Smooth muscle cell (in vitro differentiated cells): ENCODE results near the gene NPBWR2. TPM values are rescaled to one million over a fixed set of nuclear protein-coding genes. Genes with fewer than 3 reads are reported as not detected.
"Not testable (repeated sequence)": the region's sequence is repeated elsewhere in the genome, so short reads cannot be mapped to it uniquely, and the experiment has no call there.

Experiments used
- DNase-seq: peaks from one replicate; lab custom pipeline; 2025; ENCODE audit not compliant: unreplicated experiment; lab: John Stamatoyannopoulos, UW
- H2AFZ ChIP-seq: fragments of 200-600 bp; sonication (generic); 2 replicates; pipeline ENCODE4 v1.6.0; 2016; ENCODE audit warnings: antibody characterized with exemption, low read depth, mild to moderate bottlenecking
- H3F3A ChIP-seq: fragments of 200-600 bp; sonication (generic); 2 replicates; pipeline ENCODE4 v1.6.0; 2017; ENCODE audit warnings: antibody characterized with exemption, low read depth
- H3K27ac ChIP-seq: fragments of 200-600 bp; sonication (generic); 2 replicates; pipeline ENCODE4 v1.5.1; 2016; ENCODE audit warnings: low read depth, mild to moderate bottlenecking
- H3K27me3 ChIP-seq: fragments of 200-600 bp; sonication (generic); 2 replicates; pipeline ENCODE4 v1.6.1; 2016; ENCODE audit warnings: low read depth, mild to moderate bottlenecking
- H3K36me3 ChIP-seq: fragments of 200-600 bp; sonication (generic); 2 replicates; pipeline ENCODE4 v1.5.1; 2016; ENCODE audit warnings: low read depth
- H3K4me1 ChIP-seq: fragments of 200-600 bp; sonication (generic); 2 replicates; pipeline ENCODE4 v1.5.1; 2016; ENCODE audit warnings: low read depth
- H3K4me2 ChIP-seq: fragments of 200-600 bp; sonication (generic); 2 replicates; pipeline ENCODE4 v1.6.0; 2016; ENCODE audit warnings: mild to moderate bottlenecking
- H3K4me3 ChIP-seq: fragments of 200-600 bp; sonication (generic); 2 replicates; pipeline ENCODE4 v1.5.1; 2016; ENCODE audit warnings: mild to moderate bottlenecking
- H3K79me2 ChIP-seq: fragments of 200-600 bp; sonication (generic); 2 replicates; pipeline ENCODE4 v1.6.0; 2016; ENCODE audit warnings: low read depth, mild to moderate bottlenecking
- H3K9ac ChIP-seq: fragments of 200-600 bp; sonication (generic); 2 replicates; pipeline ENCODE4 v1.6.0; 2016; ENCODE audit warnings: low read depth
- H3K9me3 ChIP-seq: fragments of 200-600 bp; sonication (generic); replicated peaks from 2 replicates; pipeline ENCODE4 v1.5.1; 2016; ENCODE audit warnings: low read depth
- H4K20me1 ChIP-seq: fragments of 200-600 bp; sonication (generic); 2 replicates; pipeline ENCODE4 v1.6.0; 2016; ENCODE audit warnings: low read depth
- WGBS: methylation state at CpG from one replicate; pipeline ENCODE4 v1.1.7; 2016; ENCODE audit warnings: low lambda C conversion rate; 5-methylcytosine and 5-hydroxymethylcytosine counted together
- polyA plus RNA-seq: library from polyadenylated mRNA; unstranded; fragments of >200 nt; fragmentation: Nextera tagmentation; extraction: Ambion mirVana; gene quantifications from 2 replicates; pipeline ENCODE4 v1.2.1, GENCODE V29; 2016
- total RNA-seq: library from RNA; depleted of rRNA; stranded (reverse); fragments of >200 nt; gene quantifications from 2 replicates; pipeline ENCODE4 v1.2.3, GENCODE V29; 2014
- TF ChIP-seq, protein P1 (sequence below): fragments of 200-600 bp; sonication (generic); IDR thresholded peaks from 2 replicates; pipeline ENCODE4 v1.5.1; 2017; ENCODE audit warnings: borderline replicate concordance, mild to moderate bottlenecking, antibody characterized with exemption; ENCODE audit not compliant: insufficient read depth, poor library complexity, severe bottlenecking

The NPBWR2 gene
- total and polyA plus RNA-seq, 2 experiments from 2014 or later = not detected

DNA sequence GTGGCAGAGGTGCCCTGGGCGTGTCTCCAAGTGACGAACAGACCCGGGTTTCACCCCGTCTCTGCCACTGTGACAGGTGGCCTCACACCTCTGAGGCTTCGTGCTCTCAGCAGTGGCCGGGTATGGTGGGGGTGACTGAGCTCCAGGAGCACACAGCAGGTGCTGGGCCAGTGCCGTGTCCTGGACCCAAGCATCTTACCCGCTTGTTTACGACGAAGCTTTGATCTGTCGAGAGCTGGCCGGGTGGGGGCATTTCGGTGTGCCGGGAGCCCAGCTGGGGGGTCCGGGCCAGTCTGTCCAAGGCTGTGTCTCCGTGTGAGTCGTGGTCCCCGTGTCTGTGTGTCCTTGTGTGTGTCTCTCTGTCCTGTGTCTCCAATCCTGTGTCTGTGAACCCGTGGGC is 16.0 kb downstream of the NPBWR2 start:
- H3K9me3 ChIP-seq = no peaks in the 10 kb centered on the region
- no peak overlapping the region for H3K4me3 ChIP-seq
- H3K36me3 ChIP-seq = no peaks in the 10 kb centered on the region
- TF ChIP-seq, protein P1, sequence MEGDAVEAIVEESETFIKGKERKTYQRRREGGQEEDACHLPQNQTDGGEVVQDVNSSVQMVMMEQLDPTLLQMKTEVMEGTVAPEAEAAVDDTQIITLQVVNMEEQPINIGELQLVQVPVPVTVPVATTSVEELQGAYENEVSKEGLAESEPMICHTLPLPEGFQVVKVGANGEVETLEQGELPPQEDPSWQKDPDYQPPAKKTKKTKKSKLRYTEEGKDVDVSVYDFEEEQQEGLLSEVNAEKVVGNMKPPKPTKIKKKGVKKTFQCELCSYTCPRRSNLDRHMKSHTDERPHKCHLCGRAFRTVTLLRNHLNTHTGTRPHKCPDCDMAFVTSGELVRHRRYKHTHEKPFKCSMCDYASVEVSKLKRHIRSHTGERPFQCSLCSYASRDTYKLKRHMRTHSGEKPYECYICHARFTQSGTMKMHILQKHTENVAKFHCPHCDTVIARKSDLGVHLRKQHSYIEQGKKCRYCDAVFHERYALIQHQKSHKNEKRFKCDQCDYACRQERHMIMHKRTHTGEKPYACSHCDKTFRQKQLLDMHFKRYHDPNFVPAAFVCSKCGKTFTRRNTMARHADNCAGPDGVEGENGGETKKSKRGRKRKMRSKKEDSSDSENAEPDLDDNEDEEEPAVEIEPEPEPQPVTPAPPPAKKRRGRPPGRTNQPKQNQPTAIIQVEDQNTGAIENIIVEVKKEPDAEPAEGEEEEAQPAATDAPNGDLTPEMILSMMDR = no peak
- no peaks in the 10 kb centered on the region for H3K79me2 ChIP-seq
- peaks cover 3% of the 10 kb centered on the region for H4K20me1 ChIP-seq
- H3K9ac ChIP-seq = no peak overlapping the region
- H3F3A ChIP-seq = no peaks in the 10 kb centered on the region
- 85% methylated on average over 17 of the region's 19 CpGs for WGBS
- H3K4me1 ChIP-seq = no peaks in the 10 kb centered on the region
- H3K27me3 ChIP-seq = no peaks in the 10 kb centered on the region
- H3K4me2 ChIP-seq = no peak overlapping the region
- no peak overlapping the region for H3K27ac ChIP-seq
- H2AFZ ChIP-seq = no peak overlapping the region
- no peak for DNase-seq

DNA sequence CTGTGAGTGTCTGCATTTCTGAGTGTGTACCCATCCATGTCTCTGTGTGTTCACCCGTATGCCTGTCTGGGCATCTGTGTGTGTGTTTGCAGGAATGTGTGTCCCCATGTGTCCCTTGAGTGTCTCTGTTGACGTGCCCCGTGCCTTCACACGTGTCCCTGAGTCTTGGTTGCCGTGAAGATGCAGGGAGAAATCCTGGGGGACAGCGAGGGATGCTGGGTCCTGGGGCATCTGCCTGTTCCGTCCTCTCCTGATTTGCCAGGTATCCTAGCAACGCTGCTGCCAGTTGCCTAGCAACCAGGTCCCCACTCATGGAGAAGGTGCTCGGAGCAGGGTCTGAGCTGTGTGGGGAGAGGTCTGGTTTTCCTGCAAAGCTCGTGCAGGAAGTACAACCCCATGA is 17.2 kb downstream of the NPBWR2 start:
- H3K79me2 ChIP-seq = no peaks in the 10 kb centered on the region
- H3K27ac ChIP-seq = no peak overlapping the region
- no peak overlapping the region for H3K9ac ChIP-seq
- H3K4me3 ChIP-seq = no peak overlapping the region
- peaks cover 10% of the 10 kb centered on the region for H3K27me3 ChIP-seq
- H3K36me3 ChIP-seq = no peaks in the 10 kb centered on the region
- TF ChIP-seq, protein P1 = no peak
- no peaks in the 10 kb centered on the region for H3K9me3 ChIP-seq
- no peaks in the 10 kb centered on the region for H3K4me1 ChIP-seq
- peaks cover 3% of the 10 kb centered on the region for H4K20me1 ChIP-seq
- no peaks in the 10 kb centered on the region for H3F3A ChIP-seq
- H2AFZ ChIP-seq = no peak overlapping the region
- DNase-seq = no peak
- 82% methylated on average over 10 of the region's 10 CpGs for WGBS
- H3K4me2 ChIP-seq = no peak overlapping the region

DNA sequence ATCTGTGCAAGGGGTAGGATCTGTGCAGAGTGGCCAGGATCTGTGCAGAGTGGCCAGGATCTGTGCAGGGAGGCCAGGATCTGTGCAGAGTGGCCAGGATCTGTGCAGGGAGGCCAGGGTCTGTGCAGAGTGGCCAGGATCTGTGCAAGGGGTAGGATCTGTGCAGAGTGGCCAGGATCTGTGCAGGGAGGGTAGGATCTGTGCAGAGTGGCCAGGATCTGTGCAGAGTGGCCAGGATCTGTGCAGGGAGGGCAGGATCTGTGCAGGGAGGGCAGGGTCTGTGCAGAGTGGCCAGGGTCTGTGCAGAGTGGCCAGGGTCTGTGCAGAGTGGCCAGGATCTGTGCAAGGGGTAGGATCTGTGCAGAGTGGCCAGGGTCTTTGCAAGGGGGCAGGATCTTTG is 18.8 kb downstream of the NPBWR2 start:
- H3K27me3 ChIP-seq = peaks cover 26% of the 10 kb centered on the region
- H3K36me3 ChIP-seq, H3K79me2 ChIP-seq: not testable (repeated sequence)

DNA sequence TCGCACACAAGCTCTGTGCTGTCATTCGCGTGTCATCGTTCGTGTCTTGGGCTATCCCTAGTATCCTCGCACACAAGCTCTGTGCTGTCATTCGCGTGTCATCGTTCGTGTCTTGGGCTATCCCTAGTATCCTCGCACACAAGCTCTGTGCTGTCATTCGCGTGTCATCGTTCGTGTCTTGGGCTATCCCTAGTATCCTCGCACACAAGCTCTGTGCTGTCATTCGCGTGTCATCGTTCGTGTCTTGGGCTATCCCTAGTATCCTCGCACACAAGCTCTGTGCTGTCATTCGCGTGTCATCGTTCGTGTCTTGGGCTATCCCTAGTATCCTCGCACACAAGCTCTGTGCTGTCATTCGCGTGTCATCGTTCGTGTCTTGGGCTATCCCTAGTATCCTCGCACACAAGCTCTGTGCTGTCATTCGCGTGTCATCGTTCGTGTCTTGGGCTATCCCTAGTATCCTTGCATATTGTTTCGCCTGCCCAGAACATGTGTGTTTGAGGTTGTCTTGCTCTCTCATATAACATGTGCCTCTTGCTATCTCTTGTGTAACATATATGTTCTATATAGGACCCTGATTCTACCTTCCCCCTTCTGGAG is 20.0 kb downstream of the NPBWR2 start:
- 97% methylated on average over 8 of the region's 36 CpGs for WGBS
- H4K20me1 ChIP-seq, H3K9me3 ChIP-seq, H3F3A ChIP-seq, H3K79me2 ChIP-seq, H3K4me3 ChIP-seq, H3K27ac ChIP-seq, H3K4me2 ChIP-seq, H3K36me3 ChIP-seq, H3K9ac ChIP-seq, DNase-seq, H2AFZ ChIP-seq: not testable (repeated sequence)
- H3K27me3 ChIP-seq = peaks cover 26% of the 10 kb centered on the region
- peaks cover 12% of the 10 kb centered on the region for H3K4me1 ChIP-seq

More for the DNA sequence above, 18.8 kb downstream of the NPBWR2 start:
- not testable (repeated sequence) for DNase-seq, H3K9me3 ChIP-seq, H3K4me3 ChIP-seq, H3K9ac ChIP-seq, H2AFZ ChIP-seq, H3K4me1 ChIP-seq, H3K4me2 ChIP-seq, H3F3A ChIP-seq, H3K27ac ChIP-seq, H4K20me1 ChIP-seq

DNA sequence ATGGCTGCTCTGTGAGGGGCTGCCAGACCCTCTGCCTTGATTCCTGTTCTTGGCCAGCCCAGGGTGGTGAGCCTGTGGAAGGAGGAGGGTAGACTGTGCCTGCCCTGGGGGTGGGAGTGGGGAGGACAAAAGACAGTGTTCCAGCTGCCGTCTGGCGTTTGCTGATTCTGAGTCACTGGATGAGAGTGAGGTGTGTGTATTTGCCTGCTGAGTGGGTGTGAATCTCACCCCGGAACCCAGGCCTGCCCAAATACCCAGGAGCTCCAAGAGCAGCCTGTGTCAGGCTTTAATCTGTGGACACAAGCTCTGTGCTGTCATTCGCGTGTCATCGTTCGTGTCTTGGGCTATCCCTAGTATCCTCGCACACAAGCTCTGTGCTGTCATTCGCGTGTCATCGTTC is 20.6 kb downstream of the NPBWR2 start:
- no peak for DNase-seq
- no peaks in the 10 kb centered on the region for H3K36me3 ChIP-seq
- H3K27ac ChIP-seq = no peak overlapping the region
- H3K9me3 ChIP-seq = no peaks in the 10 kb centered on the region
- H3K4me3 ChIP-seq = no peak overlapping the region
- peaks cover 26% of the 10 kb centered on the region for H3K27me3 ChIP-seq
- H3K4me2 ChIP-seq = no peak overlapping the region
- H3K4me1 ChIP-seq = peaks cover 12% of the 10 kb centered on the region
- H3K79me2 ChIP-seq = no peaks in the 10 kb centered on the region
- H2AFZ ChIP-seq = no peak overlapping the region
- 85% methylated on average over 10 of the region's 11 CpGs for WGBS
- TF ChIP-seq, protein P1 = no peak
- no peak overlapping the region for H3K9ac ChIP-seq
- H3F3A ChIP-seq = peaks cover 9% of the 10 kb centered on the region
- H4K20me1 ChIP-seq = peaks cover 3% of the 10 kb centered on the region
